Hepatocyte (in vitro differentiated cells): ENCODE data around the gene SIRT5. TPM values are rescaled to one million over a fixed set of nuclear protein-coding genes. Genes with fewer than 3 reads are reported as not detected.

Experiments
- DNase-seq: peaks from one replicate; pipeline ENCODE4 v3.0.0-alpha.2; 2016; ENCODE audit warnings: low spot score
- H2AFZ ChIP-seq: fragments of 200-600 bp; sonication (generic); 2 replicates; pipeline ENCODE4 v1.6.0; 2016; ENCODE audit warnings: antibody characterized with exemption, mild to moderate bottlenecking
- H3K27ac ChIP-seq: fragments of 200-600 bp; sonication (generic); 2 replicates; pipeline ENCODE4 v1.5.1; 2016; ENCODE audit warnings: mild to moderate bottlenecking
- H3K27me3 ChIP-seq: fragments of 200-600 bp; sonication (generic); 2 replicates; pipeline ENCODE4 v1.6.1; 2016
- H3K36me3 ChIP-seq: fragments of 200-600 bp; sonication (generic); replicated peaks from 2 replicates; pipeline ENCODE4 v1.5.1; 2016; ENCODE audit warnings: low read depth; ENCODE audit not compliant: insufficient read depth
- H3K4me1 ChIP-seq: fragments of 200-600 bp; sonication (generic); 2 replicates; pipeline ENCODE4 v1.5.1; 2016; ENCODE audit warnings: mild to moderate bottlenecking, moderate library complexity; ENCODE audit not compliant: insufficient read depth
- H3K4me2 ChIP-seq: fragments of 200-600 bp; sonication (generic); 2 replicates; pipeline ENCODE4 v1.6.0; 2016
- H3K4me3 ChIP-seq: fragments of 200-600 bp; sonication (generic); 2 replicates; pipeline ENCODE4 v1.5.1; 2016; ENCODE audit warnings: mild to moderate bottlenecking
- H3K79me2 ChIP-seq: fragments of 200-600 bp; sonication (generic); 2 replicates; pipeline ENCODE4 v1.6.0; 2017; ENCODE audit warnings: mild to moderate bottlenecking
- H3K9me2 ChIP-seq: fragments of 200-600 bp; sonication (generic); replicated peaks from 2 replicates; pipeline ENCODE4 v1.6.0; 2017; ENCODE audit warnings: mild to moderate bottlenecking; ENCODE audit not compliant: insufficient read depth
- H3K9me3 ChIP-seq: fragments of 200-600 bp; sonication (generic); 2 replicates; pipeline ENCODE4 v1.5.1; 2016; ENCODE audit warnings: low read depth, mild to moderate bottlenecking
- H4K20me1 ChIP-seq: fragments of 200-600 bp; sonication (generic); 2 replicates; pipeline ENCODE4 v1.6.0; 2016; ENCODE audit warnings: mild to moderate bottlenecking; ENCODE audit not compliant: insufficient read depth, poor library complexity, severe bottlenecking
- EZH2 ChIP-seq: fragments of 200-600 bp; sonication (generic); IDR thresholded peaks from 2 replicates; pipeline ENCODE4 v1.6.1; 2016; ENCODE audit warnings: antibody characterized with exemption, mild to moderate bottlenecking, borderline replicate concordance
- EZH2phosphoT487 ChIP-seq: fragments of 200-600 bp; sonication (generic); IDR thresholded peaks from one replicate; pipeline ENCODE4 v1.6.1; 2018; ENCODE audit warnings: antibody characterized with exemption, mild to moderate bottlenecking, low read depth, moderate library complexity; ENCODE audit not compliant: unreplicated experiment, severe bottlenecking
- WGBS: methylation state at CpG from one replicate; pipeline ENCODE4 v1.1.6; 2016; ENCODE audit warnings: low lambda C conversion rate; ENCODE audit errors: missing lambda C conversion rate; 5-methylcytosine and 5-hydroxymethylcytosine counted together
- polyA plus RNA-seq: library from polyadenylated mRNA; unstranded; fragments of >200 nt; fragmentation: Nextera tagmentation; extraction: Ambion mirVana; gene quantifications from 2 replicates; pipeline ENCODE4 v1.2.1, GENCODE V29; 2016
- total RNA-seq: library from RNA; depleted of rRNA; stranded (reverse); fragments of >200 nt; gene quantifications from 2 replicates; pipeline ENCODE4 v1.2.3, GENCODE V29; 2014
- TF ChIP-seq, protein P1 (sequence below): fragments of 200-600 bp; sonication (generic); IDR thresholded peaks from 2 replicates; pipeline ENCODE4 v1.5.1; 2016; ENCODE audit warnings: antibody characterized with exemption, mild to moderate bottlenecking; ENCODE audit not compliant: poor library complexity

The SIRT5 gene
- total and polyA plus RNA-seq, 2 experiments from 2014 or later, result 8.6 to 12.9 TPM

DNA sequence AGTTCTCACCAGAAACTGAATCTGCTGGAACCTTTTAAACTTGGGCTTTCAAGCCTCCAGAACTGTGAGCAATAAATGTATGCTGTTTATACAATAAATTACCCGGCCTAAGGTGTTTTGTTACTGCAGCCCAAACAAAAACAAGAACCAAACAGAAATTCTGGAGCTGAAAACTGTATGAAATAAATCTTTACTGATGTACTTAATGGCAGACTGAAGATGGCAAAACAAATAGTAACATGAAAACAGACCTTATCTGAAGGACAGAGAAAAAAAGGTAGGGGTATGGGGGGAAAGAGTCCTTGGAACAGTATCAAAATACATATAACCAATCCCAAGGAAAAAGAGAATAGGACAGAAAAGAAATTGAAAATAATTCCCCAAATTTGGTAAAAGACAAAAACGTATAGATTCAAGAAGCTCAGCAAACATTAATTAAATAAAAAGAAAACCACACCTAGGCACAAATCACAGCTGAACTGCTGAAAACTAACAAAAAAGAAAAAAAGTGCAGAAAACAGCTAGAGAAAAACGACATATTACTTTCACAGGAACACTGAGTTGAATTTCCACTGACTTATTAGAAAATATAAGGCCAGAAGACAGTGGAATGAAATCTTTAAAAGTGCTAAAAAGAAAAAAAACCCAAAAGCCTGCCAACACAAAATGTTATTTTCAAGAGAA lies 88.4 kb downstream of the SIRT5 start:
- Histone ChIP-seq H3K9me3 (no peaks in the 10 kb centered on the region), H3K79me2 (peaks cover 100% of the 10 kb centered on the region), H3K4me2 (no peak overlapping the region), H3K4me1 (no peaks in the 10 kb centered on the region), H2AFZ (no peak overlapping the region), H4K20me1 (peaks cover 75% of the 10 kb centered on the region), H3K4me3 (no peak overlapping the region), H3K36me3 (no peaks in the 10 kb centered on the region), H3K27ac (no peak overlapping the region), H3K27me3 (no peaks in the 10 kb centered on the region), H3K9me2 (no peaks in the 10 kb centered on the region)
- DNase-seq, result no peak
- TF ChIP-seq EZH2 (no peak), EZH2phosphoT487 (no peak)
- TF ChIP-seq, protein P1, sequence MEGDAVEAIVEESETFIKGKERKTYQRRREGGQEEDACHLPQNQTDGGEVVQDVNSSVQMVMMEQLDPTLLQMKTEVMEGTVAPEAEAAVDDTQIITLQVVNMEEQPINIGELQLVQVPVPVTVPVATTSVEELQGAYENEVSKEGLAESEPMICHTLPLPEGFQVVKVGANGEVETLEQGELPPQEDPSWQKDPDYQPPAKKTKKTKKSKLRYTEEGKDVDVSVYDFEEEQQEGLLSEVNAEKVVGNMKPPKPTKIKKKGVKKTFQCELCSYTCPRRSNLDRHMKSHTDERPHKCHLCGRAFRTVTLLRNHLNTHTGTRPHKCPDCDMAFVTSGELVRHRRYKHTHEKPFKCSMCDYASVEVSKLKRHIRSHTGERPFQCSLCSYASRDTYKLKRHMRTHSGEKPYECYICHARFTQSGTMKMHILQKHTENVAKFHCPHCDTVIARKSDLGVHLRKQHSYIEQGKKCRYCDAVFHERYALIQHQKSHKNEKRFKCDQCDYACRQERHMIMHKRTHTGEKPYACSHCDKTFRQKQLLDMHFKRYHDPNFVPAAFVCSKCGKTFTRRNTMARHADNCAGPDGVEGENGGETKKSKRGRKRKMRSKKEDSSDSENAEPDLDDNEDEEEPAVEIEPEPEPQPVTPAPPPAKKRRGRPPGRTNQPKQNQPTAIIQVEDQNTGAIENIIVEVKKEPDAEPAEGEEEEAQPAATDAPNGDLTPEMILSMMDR, result no peak
- WGBS, result 81% methylated on average over 3 of the region's 3 CpGs

DNA sequence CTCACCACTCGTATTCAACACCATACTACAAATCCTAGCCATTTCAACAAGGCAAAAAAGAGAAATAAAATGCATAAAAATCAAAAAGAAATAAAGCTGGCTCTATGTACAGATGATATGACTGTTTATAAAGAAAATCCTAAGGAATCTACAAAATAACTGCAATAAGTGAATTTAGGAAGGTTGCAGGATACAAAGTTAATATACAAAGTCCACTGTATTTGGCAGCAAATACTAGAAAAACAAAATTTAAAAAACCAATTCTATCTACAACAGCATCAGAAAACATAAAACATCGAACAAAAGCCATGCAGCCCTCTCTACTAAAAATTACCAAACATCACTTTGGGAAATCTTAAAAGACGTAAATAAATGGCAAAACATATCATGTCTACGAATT lies 89.6 kb downstream of the SIRT5 start:
- TF ChIP-seq EZH2 (no peak), EZH2phosphoT487 (no peak)
- TF ChIP-seq, protein P1, result no peak
- WGBS, result 98% methylated on average over 4 of the region's 4 CpGs
- H3K27me3 ChIP-seq, result no peaks in the 10 kb centered on the region
- no peak overlapping the region for H2AFZ ChIP-seq
- H3K4me3 ChIP-seq, result no peak overlapping the region
- H3K9me3 ChIP-seq, result no peaks in the 10 kb centered on the region
- no peaks in the 10 kb centered on the region for H3K9me2 ChIP-seq
- H3K4me1 ChIP-seq, result no peaks in the 10 kb centered on the region
- H3K27ac ChIP-seq, result no peak overlapping the region
- no peaks in the 10 kb centered on the region for H3K36me3 ChIP-seq
- peaks cover 100% of the 10 kb centered on the region for H3K79me2 ChIP-seq
- DNase-seq, result no peak
- H3K4me2 ChIP-seq, result no peak overlapping the region
- H4K20me1 ChIP-seq, result peaks cover 69% of the 10 kb centered on the region

Other genes with a start within 250 kb of the SIRT5 start
- 15.5 and 27.8 TPM in 2 replicates for gene TBC1D7, start 246.1 kb upstream of the SIRT5 start, total RNA-seq
- 28.3 and 32.4 TPM in 2 replicates for gene TBC1D7, start 246.1 kb upstream of the SIRT5 start, polyA plus RNA-seq
- gene GFOD1, start 87.0 kb upstream of the SIRT5 start, total RNA-seq, result 3.3 and 3.5 TPM in 2 replicates
- 2.3 and 2.8 TPM in 2 replicates for gene GFOD1, start 87.0 kb upstream of the SIRT5 start, polyA plus RNA-seq
- 84.1 and 84.3 TPM in 2 replicates for gene NOL7, start 40.7 kb downstream of the SIRT5 start, total RNA-seq
- 96.8 and 116 TPM in 2 replicates for gene NOL7, start 40.7 kb downstream of the SIRT5 start, polyA plus RNA-seq
- gene RANBP9, start 137.2 kb downstream of the SIRT5 start, total RNA-seq, result 28.6 and 36.1 TPM in 2 replicates
- gene RANBP9, start 137.2 kb downstream of the SIRT5 start, polyA plus RNA-seq, result 20.1 and 24.2 TPM in 2 replicates
- gene MCUR1, start 240.0 kb downstream of the SIRT5 start, total RNA-seq, result 16.1 and 18.6 TPM in 2 replicates
- 22.9 and 27.6 TPM in 2 replicates for gene MCUR1, start 240.0 kb downstream of the SIRT5 start, polyA plus RNA-seq